ENCODE results near the gene ADPRHL1. TPM values are rescaled to one million over a fixed set of nuclear protein-coding genes. Genes with fewer than 3 reads are reported as not detected.

ADPRHL1 gene
- total RNA-seq, 1 experiment from 2014 or later, result 3.9 TPM

DNA sequence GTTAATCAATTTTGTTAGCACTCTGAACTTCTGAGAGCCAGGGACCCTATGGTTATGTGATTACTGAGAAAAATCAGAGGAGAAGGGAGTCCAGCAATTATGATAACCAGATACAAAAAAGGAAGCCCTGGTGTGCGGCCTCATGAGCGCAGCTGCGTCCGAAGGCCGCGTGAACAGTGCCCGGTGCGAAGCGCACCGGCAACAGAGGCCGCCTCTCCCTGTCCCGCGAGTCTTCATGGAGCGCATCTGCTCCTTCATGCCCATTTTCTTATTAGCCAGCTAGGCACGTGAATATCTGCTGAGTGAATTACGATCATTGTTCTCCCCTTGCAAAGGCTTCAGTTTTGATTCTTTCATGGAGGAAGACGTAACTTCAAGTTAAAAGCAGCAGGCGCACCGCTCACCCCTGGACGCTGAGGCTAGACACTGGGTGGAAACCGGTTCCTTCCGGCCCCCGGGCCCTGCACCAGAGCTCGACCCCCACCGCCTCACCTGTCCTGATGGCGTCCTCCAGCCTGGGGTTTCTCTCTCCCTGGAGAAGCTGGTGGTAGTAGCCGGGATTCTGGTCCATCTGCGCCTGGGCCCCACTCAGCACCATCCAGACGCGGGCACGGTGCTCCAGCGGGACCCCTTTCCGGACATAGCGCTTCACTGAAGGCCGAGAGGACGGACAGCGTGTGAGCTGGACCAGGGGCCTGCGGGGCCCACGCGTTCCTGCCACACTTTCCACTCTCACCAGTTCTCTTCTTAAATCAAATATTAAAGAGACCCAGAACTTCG lies 98.3 kb downstream of the ADPRHL1 start:
- Histone ChIP-seq H3K27me3 (replicated peaks; ENCODE audit: insufficient read depth, low read depth, low read length, poor library complexity) (no peaks in the 10 kb centered on the region), H3K4me3 (ENCODE audit: low read depth, low read length, poor library complexity, severe bottlenecking) (no peak overlapping the region), H3K27ac (ENCODE audit: low read depth, low read length, poor library complexity, severe bottlenecking) (no peak overlapping the region), H3K4me1 (ENCODE audit: insufficient read depth, low read length, poor library complexity, severe bottlenecking) (no peaks in the 10 kb centered on the region), H3K9me3 (ENCODE audit: low read depth, low read length, poor library complexity, severe bottlenecking) (no peaks in the 10 kb centered on the region), H3K36me3 (ENCODE audit: insufficient read depth, low read length, poor library complexity, severe bottlenecking) (no peaks in the 10 kb centered on the region)
- TF ChIP-seq, protein P1, sequence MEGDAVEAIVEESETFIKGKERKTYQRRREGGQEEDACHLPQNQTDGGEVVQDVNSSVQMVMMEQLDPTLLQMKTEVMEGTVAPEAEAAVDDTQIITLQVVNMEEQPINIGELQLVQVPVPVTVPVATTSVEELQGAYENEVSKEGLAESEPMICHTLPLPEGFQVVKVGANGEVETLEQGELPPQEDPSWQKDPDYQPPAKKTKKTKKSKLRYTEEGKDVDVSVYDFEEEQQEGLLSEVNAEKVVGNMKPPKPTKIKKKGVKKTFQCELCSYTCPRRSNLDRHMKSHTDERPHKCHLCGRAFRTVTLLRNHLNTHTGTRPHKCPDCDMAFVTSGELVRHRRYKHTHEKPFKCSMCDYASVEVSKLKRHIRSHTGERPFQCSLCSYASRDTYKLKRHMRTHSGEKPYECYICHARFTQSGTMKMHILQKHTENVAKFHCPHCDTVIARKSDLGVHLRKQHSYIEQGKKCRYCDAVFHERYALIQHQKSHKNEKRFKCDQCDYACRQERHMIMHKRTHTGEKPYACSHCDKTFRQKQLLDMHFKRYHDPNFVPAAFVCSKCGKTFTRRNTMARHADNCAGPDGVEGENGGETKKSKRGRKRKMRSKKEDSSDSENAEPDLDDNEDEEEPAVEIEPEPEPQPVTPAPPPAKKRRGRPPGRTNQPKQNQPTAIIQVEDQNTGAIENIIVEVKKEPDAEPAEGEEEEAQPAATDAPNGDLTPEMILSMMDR (conservative IDR thresholded peaks at IDR 0.05; ENCODE audit: low read depth, low read length), result no peak
- TF ChIP-seq EZH2 (IDR thresholded peaks at IDR 0.05; ENCODE audit: borderline replicate concordance, low read depth, low read length, poor library complexity, severe bottlenecking), result no peak
- intact Hi-C loops (cut with micrococcal nuclease; ENCODE audit: unreplicated experiment), result no loop called here
- BruUV-seq (replicated peaks), result no TSS peak
- DNase-seq (ENCODE audit: low spot score), result no peak
- ChIA-PET CTCF (no interaction called here), POLR2A (ENCODE audit: low non-redundant PET) (no interaction called here)

DNA sequence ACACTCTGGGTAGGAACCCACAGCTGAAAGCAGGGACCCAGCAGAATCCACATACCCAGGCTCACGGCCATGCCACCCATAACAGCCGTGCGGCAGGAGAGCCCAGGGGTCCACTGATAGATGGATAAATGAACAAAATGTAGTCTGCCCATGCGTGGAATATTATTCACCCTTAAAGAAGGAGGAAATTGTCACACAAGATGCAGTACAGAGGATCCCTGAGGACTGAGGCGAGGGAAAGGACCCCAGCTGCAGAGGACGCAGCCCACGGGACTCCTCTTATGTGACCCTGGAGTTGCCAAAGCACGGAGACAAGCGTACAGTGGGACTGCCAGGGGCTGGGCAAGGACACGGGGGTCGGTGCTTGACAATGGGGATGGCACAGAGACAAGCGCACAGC lies 100.0 kb downstream of the ADPRHL1 start:
- POLR2A ChIA-PET (ENCODE audit: low non-redundant PET), result no interaction called here
- TF ChIP-seq EZH2 (IDR thresholded peaks at IDR 0.05; ENCODE audit: borderline replicate concordance, low read depth, low read length, poor library complexity, severe bottlenecking), result no peak
- TF ChIP-seq, protein P1 (conservative IDR thresholded peaks at IDR 0.05; ENCODE audit: low read depth, low read length), result no peak
- BruUV-seq (replicated peaks), result no TSS peak
- DNase-seq (ENCODE audit: low spot score), result no peak
- Histone ChIP-seq H3K4me1 (ENCODE audit: insufficient read depth, low read length, poor library complexity, severe bottlenecking) (no peaks in the 10 kb centered on the region), H3K27ac (ENCODE audit: low read depth, low read length, poor library complexity, severe bottlenecking) (no peak overlapping the region), H3K36me3 (ENCODE audit: insufficient read depth, low read length, poor library complexity, severe bottlenecking) (no peaks in the 10 kb centered on the region), H3K27me3 (replicated peaks; ENCODE audit: insufficient read depth, low read depth, low read length, poor library complexity) (no peaks in the 10 kb centered on the region), H3K9me3 (ENCODE audit: low read depth, low read length, poor library complexity, severe bottlenecking) (no peaks in the 10 kb centered on the region), H3K4me3 (ENCODE audit: low read depth, low read length, poor library complexity, severe bottlenecking) (no peak overlapping the region)
- CTCF ChIA-PET, result no interaction called here
- intact Hi-C loops (cut with micrococcal nuclease; ENCODE audit: unreplicated experiment), result no loop called here

DNA sequence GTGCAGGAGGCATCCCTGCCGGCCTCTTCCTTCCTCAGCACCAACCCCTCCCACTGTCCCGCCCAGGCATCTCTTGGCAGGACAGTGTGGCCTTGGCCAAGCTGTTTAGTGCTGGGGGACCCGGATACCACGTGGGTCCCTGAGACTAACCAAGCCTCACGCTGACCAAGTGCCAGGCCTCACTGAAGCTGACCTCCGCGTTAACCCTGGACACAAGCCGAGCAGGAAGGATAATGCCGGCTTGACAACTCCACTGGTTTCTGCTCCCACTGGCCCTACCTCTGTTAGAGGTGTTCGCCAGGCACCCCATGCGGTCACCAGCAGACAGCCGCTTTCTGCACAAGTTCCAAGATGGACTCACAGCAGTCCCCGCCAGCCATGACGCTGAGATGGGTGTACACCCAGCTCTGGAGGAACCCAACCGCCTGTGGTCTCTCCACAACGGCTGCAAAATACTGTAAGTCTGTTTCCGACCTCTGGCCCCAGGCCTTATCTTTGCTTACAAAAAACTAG lies 101.7 kb downstream of the ADPRHL1 start:
- BruUV-seq (replicated peaks), result no TSS peak
- Histone ChIP-seq H3K27ac (ENCODE audit: low read depth, low read length, poor library complexity, severe bottlenecking) (no peak overlapping the region), H3K9me3 (ENCODE audit: low read depth, low read length, poor library complexity, severe bottlenecking) (no peaks in the 10 kb centered on the region), H3K4me3 (ENCODE audit: low read depth, low read length, poor library complexity, severe bottlenecking) (no peak overlapping the region), H3K4me1 (ENCODE audit: insufficient read depth, low read length, poor library complexity, severe bottlenecking) (no peaks in the 10 kb centered on the region), H3K36me3 (ENCODE audit: insufficient read depth, low read length, poor library complexity, severe bottlenecking) (no peaks in the 10 kb centered on the region), H3K27me3 (replicated peaks; ENCODE audit: insufficient read depth, low read depth, low read length, poor library complexity) (no peaks in the 10 kb centered on the region)
- no peak for DNase-seq (ENCODE audit: low spot score)
- intact Hi-C loops (cut with micrococcal nuclease; ENCODE audit: unreplicated experiment), result no loop called here
- ChIA-PET CTCF (no interaction called here), POLR2A (ENCODE audit: low non-redundant PET) (no interaction called here)
- TF ChIP-seq EZH2 (IDR thresholded peaks at IDR 0.05; ENCODE audit: borderline replicate concordance, low read depth, low read length, poor library complexity, severe bottlenecking), result no peak
- TF ChIP-seq, protein P1 (conservative IDR thresholded peaks at IDR 0.05; ENCODE audit: low read depth, low read length), result no peak
